Gastroesophageal sphincter (tissue), 3 donors: ENCODE data around the gene AIRE.

ENCODE experiments used
- POLR2AphosphoS5 ChIP-seq: sonication (generic); formaldehyde crosslinking; IDR thresholded peaks from one replicate; pipeline ENCODE4 v1.6.1; 2017; ENCODE audit warnings: antibody characterized with exemption
- TF ChIP-seq, protein P1 (sequence below), 4 experiments: fragments of 200-600 bp in 2 of 4; fragments of 450-650 bp in 2 of 4; sonication (generic) in 1 of 4; IDR thresholded peaks; one replicate each; pipeline ENCODE4 v1.5.1; 2017 to 2019; ENCODE audit warnings: antibody characterized with exemption in 4 of 4, mild to moderate bottlenecking in 2 of 4, moderate library complexity in 2 of 4

DNA sequence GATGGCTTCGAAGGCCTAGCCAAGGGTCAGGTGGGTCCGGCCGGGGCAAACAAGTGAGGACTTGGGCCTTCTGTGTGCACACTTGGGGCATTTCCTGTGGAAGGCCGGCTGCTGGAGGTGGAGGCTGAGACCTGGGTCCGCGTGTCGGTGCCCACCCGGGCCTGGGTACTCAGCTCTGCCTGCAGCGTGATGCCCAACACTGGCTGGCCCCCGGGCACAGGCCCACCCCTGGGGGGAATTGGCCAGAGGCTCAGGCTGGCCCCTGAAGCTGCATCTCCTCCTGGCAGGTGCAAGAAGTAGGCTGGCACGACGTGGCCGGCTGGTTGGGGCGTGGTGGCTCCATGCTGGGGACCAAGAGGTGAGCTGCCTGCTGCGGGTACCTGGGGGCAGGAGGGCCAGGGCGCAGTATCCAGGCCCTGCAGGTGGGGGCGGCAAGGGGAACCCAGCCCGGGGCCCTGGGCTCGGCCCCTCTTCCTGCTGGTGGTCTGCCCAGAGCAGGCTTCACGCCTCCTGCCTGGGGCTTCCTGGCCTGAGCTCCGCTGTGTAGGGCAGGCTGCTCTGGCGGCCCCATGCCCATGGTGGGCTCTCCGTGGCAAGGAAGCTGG, 36.3 kb downstream of the AIRE start:
- TF ChIP-seq, protein P1, sequence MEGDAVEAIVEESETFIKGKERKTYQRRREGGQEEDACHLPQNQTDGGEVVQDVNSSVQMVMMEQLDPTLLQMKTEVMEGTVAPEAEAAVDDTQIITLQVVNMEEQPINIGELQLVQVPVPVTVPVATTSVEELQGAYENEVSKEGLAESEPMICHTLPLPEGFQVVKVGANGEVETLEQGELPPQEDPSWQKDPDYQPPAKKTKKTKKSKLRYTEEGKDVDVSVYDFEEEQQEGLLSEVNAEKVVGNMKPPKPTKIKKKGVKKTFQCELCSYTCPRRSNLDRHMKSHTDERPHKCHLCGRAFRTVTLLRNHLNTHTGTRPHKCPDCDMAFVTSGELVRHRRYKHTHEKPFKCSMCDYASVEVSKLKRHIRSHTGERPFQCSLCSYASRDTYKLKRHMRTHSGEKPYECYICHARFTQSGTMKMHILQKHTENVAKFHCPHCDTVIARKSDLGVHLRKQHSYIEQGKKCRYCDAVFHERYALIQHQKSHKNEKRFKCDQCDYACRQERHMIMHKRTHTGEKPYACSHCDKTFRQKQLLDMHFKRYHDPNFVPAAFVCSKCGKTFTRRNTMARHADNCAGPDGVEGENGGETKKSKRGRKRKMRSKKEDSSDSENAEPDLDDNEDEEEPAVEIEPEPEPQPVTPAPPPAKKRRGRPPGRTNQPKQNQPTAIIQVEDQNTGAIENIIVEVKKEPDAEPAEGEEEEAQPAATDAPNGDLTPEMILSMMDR (IDR thresholded peaks at IDR 0.05), result no peak
- TF ChIP-seq POLR2AphosphoS5, result no peak
